ENCODE data around the gene THOC1.
A peak's percentile ranks its signal among the peaks of the same experiment; 100 is the strongest.

THOC1 gene, protein sequence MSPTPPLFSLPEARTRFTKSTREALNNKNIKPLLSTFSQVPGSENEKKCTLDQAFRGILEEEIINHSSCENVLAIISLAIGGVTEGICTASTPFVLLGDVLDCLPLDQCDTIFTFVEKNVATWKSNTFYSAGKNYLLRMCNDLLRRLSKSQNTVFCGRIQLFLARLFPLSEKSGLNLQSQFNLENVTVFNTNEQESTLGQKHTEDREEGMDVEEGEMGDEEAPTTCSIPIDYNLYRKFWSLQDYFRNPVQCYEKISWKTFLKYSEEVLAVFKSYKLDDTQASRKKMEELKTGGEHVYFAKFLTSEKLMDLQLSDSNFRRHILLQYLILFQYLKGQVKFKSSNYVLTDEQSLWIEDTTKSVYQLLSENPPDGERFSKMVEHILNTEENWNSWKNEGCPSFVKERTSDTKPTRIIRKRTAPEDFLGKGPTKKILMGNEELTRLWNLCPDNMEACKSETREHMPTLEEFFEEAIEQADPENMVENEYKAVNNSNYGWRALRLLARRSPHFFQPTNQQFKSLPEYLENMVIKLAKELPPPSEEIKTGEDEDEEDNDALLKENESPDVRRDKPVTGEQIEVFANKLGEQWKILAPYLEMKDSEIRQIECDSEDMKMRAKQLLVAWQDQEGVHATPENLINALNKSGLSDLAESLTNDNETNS

DNA sequence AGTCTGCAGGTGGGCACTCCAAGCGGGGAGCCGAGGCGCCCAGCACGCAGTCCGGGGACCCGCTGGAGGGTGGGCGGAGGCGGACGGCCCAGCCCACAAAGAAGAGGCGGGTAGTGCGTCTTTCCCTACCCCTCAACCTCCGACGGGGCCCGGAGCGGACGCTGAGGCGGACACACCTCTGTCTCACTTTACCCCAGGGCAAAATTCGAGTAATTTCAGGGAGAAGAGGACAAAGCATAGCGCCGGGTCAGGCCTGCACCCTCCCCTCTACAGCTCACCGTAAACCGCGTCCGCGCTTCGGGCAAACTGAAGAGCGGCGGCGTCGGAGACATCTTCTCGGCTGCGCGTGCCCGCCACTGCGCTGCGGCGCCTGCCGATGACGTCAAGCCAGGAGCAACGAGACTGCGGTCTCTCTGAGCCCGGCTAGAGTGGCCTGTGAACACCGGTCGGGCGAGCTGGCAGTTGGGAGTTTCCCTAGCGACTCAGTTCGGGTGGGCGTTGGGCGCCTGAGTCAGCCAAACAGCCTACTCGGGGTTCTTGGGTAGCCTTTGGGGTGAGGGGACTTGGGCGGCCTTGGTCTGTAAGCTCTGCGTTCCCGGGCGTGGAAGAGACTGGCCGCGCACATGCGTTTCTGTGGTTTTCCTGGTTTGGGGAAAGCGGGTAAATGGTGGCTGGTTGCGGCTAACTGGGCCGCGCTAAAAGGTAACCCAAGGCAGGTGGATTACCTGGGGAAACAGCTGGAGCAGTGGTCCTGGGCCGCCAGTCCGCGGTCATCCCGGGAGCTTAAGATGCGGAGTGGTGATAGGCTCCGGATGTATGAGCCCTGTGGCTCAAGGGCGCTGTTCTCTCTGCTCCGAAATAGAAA lies at the start of gene THOC1:
THOC1 (minus strand) TSS at position 360 of the 865 bp plus-strand sequence; CDS start at position 332, 28 bp downstream.
- TF ChIP-seq GATA2 (IDR thresholded peaks at IDR 0.05; ENCODE audit: low read depth, low read length) (peak; percentile 64), GATA3 (IDR thresholded peaks at IDR 0.05; ENCODE audit: low read depth, low read length) (no peak)

DNA sequence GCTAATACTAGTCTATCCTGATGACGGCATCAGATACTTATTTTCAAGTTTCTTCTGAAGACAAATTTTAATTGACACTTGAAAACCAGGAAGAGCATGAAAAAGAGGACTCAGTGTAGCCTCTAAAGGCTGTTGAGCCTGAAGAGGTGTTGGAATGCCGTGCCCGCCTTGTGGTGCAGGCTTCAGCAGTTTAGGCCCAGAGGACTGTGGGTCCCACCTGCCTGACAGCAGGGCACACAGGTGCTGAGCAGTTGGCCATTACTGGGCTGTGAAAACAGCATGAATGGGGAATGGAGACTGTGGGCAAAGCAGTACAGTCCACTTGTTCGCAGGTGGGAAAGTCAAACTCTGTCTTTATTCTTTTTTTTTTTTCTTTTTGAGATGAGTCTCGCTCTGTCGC lies 49.8 kb upstream of the THOC1 start:
- TF ChIP-seq GATA3 (IDR thresholded peaks at IDR 0.05; ENCODE audit: low read depth, low read length) (no peak), GATA2 (IDR thresholded peaks at IDR 0.05; ENCODE audit: low read depth, low read length) (no peak)

GRCh38 chr18:316393-316792 lies 48.5 kb upstream of the THOC1 start:
- TF ChIP-seq GATA2 (IDR thresholded peaks at IDR 0.05; ENCODE audit: low read depth, low read length) (no peak), GATA3 (IDR thresholded peaks at IDR 0.05; ENCODE audit: low read depth, low read length) (no peak)

DNA sequence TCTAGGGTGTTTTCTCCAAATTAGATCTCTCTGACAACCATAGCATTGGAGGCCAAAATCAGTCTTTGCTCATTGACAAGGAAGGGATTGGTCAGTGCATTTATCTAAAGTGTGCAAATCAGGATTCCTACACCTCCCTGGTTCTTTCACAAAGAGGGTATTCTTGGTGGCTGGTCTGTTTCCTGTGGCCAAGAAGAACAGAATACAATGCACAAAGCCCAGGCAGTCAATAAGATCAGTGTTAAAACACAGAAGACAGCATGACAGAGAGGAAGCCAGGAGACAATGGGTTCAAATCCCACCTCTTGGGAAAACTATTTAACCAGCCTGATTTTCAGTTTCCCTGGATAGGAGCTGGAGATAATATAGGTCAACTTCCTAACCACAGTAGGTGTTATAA lies 46.1 kb upstream of the THOC1 start:
- TF ChIP-seq GATA3 (IDR thresholded peaks at IDR 0.05; ENCODE audit: low read depth, low read length) (no peak), GATA2 (IDR thresholded peaks at IDR 0.05; ENCODE audit: low read depth, low read length) (no peak)

DNA sequence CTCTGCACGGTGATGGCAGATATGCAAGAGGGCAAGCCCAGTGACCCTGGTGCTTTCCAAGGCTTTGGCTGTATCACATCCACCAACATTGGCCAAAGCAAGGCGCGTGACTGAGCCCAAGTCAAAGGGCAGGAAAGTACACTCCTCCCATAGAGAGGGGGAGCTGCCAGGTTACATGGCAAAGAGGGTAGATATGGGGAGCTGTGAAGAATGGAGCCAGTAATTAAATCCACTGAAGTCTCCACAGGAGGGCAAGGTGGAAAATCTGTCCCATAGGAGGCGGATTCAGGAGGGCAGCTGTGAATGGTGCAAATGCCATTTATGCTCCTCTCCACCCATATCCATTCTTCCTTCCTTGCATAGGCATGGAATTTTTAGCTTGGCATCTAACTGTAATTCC lies 44.6 kb upstream of the THOC1 start:
- TF ChIP-seq GATA3 (IDR thresholded peaks at IDR 0.05; ENCODE audit: low read depth, low read length) (no peak), GATA2 (IDR thresholded peaks at IDR 0.05; ENCODE audit: low read depth, low read length) (no peak)

GRCh38 chr18:310042-310441 lies 42.2 kb upstream of the THOC1 start:
- no peak for TF ChIP-seq GATA3 (IDR thresholded peaks at IDR 0.05; ENCODE audit: low read depth, low read length)
- TF ChIP-seq GATA2 (IDR thresholded peaks at IDR 0.05; ENCODE audit: low read depth, low read length): no peak

- TF ChIP-seq GATA3 (IDR thresholded peaks at IDR 0.05; ENCODE audit: low read depth, low read length) (no peak), GATA2 (IDR thresholded peaks at IDR 0.05; ENCODE audit: low read depth, low read length) (peak; percentile 35; the same call in 1 of the 2 replicates)
Observed at GRCh38 chr18:306608-307255, 38.9 kb upstream of the THOC1 start.

DNA sequence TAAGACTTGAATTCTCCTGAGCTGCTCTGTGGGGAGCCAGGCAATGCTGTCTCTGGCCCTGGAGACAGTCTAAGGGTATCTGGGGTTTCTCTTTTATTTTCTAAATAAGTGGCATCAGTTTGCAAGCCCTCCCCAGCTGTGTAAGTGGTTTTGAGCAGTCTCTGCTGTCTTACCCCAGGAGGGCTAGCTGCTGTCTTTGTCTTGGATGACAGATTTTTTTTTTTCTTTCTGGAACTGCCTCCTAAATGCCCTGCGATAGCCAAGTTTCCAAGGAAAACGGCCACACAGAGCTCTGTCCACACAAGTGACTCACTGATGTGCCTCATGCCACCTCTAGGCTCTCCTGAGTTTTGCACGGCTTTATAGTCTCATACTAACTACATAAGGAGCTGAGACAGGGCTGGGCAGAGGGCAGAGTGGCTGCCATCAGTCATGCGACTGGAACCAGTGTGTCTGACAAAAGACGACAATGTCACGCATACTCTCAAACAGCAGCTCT lies 37.2 kb upstream of the THOC1 start:
- TF ChIP-seq GATA3 (IDR thresholded peaks at IDR 0.05; ENCODE audit: low read depth, low read length): no peak
- TF ChIP-seq GATA2 (IDR thresholded peaks at IDR 0.05; ENCODE audit: low read depth, low read length): no peak

GRCh38 chr18:303607-304006 lies 35.8 kb upstream of the THOC1 start:
- TF ChIP-seq GATA3 (IDR thresholded peaks at IDR 0.05; ENCODE audit: low read depth, low read length): no peak
- TF ChIP-seq GATA2 (IDR thresholded peaks at IDR 0.05; ENCODE audit: low read depth, low read length): no peak

GRCh38 chr18:303011-303410 lies 35.2 kb upstream of the THOC1 start:
- no peak for TF ChIP-seq GATA3 (IDR thresholded peaks at IDR 0.05; ENCODE audit: low read depth, low read length)
- no peak for TF ChIP-seq GATA2 (IDR thresholded peaks at IDR 0.05; ENCODE audit: low read depth, low read length)

GRCh38 chr18:302097-302496 lies 34.2 kb upstream of the THOC1 start:
- no peak for TF ChIP-seq GATA3 (IDR thresholded peaks at IDR 0.05; ENCODE audit: low read depth, low read length)
- no peak for TF ChIP-seq GATA2 (IDR thresholded peaks at IDR 0.05; ENCODE audit: low read depth, low read length)

GRCh38 chr18:297936-298335 lies 30.1 kb upstream of the THOC1 start:
- TF ChIP-seq GATA2 (IDR thresholded peaks at IDR 0.05; ENCODE audit: low read depth, low read length) (no peak), GATA3 (IDR thresholded peaks at IDR 0.05; ENCODE audit: low read depth, low read length) (no peak)

- TF ChIP-seq GATA3 (IDR thresholded peaks at IDR 0.05; ENCODE audit: low read depth, low read length) (no peak), GATA2 (IDR thresholded peaks at IDR 0.05; ENCODE audit: low read depth, low read length) (no peak)
Observed at GRCh38 chr18:295756-296490, 28.1 kb upstream of the THOC1 start.
